CD14-positive monocyte (primary cell): ENCODE measurements around the gene TMEM52B. TPM values are rescaled to one million over a fixed set of nuclear protein-coding genes. Genes with fewer than 3 reads are reported as not detected.
"Not testable (repeated sequence)": the region's sequence is repeated elsewhere in the genome, so short reads cannot be mapped to it uniquely, and the experiment has no call there.

Source experiments
- DNase-seq, 3 donors: peaks; one replicate each; pipeline ENCODE4 v3.0.0-alpha.2; 2011 to 2022
- H2AFZ ChIP-seq: 2 replicates; pipeline ENCODE4 v1.6.0; 2012; ENCODE audit warnings: mild to moderate bottlenecking, low read depth, low read length, inconsistent platforms; ENCODE audit not compliant: insufficient read depth, poor library complexity, severe bottlenecking
- H3K27ac ChIP-seq, 2 donors: 1 replicate in 1 of 2; 2 replicates in 1 of 2; pipeline ENCODE4 v1.5.1; 2012 to 2013; ENCODE audit warnings: low read length in 2 of 2, control low read depth in 1 of 2, inconsistent platforms in 1 of 2, low read depth in 1 of 2, mild to moderate bottlenecking in 1 of 2
- H3K27me3 ChIP-seq, 2 donors: one replicate each; pipeline versions ENCODE4 v1.6.0 to v1.6.1; 2011 to 2013; ENCODE audit warnings: low read length in 2 of 2; ENCODE audit not compliant: control insufficient read depth in 2 of 2, insufficient read depth in 2 of 2
- H3K36me3 ChIP-seq, 2 donors: replicated peaks in 1 of 2; 1 replicate in 1 of 2; 2 replicates in 1 of 2; pipeline versions ENCODE4 v1.5.1 to v1.6.1; 2012 to 2013; ENCODE audit warnings: low read length in 2 of 2, control low read depth in 1 of 2, inconsistent platforms in 1 of 2, mild to moderate bottlenecking in 1 of 2; ENCODE audit not compliant: insufficient read depth in 2 of 2, control insufficient read depth in 1 of 2
- H3K4me1 ChIP-seq, 2 donors: 1 replicate in 1 of 2; 2 replicates in 1 of 2; pipeline versions ENCODE4 v1.5.1 to v1.6.1; 2012 to 2013; ENCODE audit warnings: low read length in 2 of 2, control low read depth in 1 of 2, inconsistent platforms in 1 of 2, mild to moderate bottlenecking in 1 of 2, moderate library complexity in 1 of 2; ENCODE audit not compliant: insufficient read depth in 2 of 2, control insufficient read depth in 1 of 2
- H3K4me2 ChIP-seq: replicated peaks from 2 replicates; pipeline ENCODE3; 2012; ENCODE audit warnings: low read length, moderate library complexity, mild to moderate bottlenecking; ENCODE audit not compliant: poor library complexity, severe bottlenecking; ENCODE audit errors: extremely low read depth
- H3K4me3 ChIP-seq, 3 experiments: fragments of 200-600 bp in 1 of 3; sonication (generic) in 1 of 3; replicated peaks in 1 of 3; 1 replicate in 2 of 3; 2 replicates in 1 of 3; pipeline ENCODE4 v1.5.1; 2011 to 2013; ENCODE audit warnings: low read length in 3 of 3, mild to moderate bottlenecking in 3 of 3, control low read depth in 2 of 3, low read depth in 2 of 3, inconsistent platforms in 1 of 3, moderate library complexity in 1 of 3
- H3K79me2 ChIP-seq: 2 replicates; pipeline ENCODE4 v1.6.0; 2012; ENCODE audit warnings: mild to moderate bottlenecking, control low read depth, inconsistent platforms, low read length, moderate library complexity; ENCODE audit not compliant: insufficient read depth
- H3K9ac ChIP-seq: 2 replicates; pipeline ENCODE4 v1.6.0; 2017; ENCODE audit warnings: low read length, mild to moderate bottlenecking; ENCODE audit not compliant: insufficient read depth, poor library complexity, severe bottlenecking
- H3K9me3 ChIP-seq, 2 donors: replicated peaks in 1 of 2; 1 replicate in 1 of 2; 2 replicates in 1 of 2; pipeline versions ENCODE4 v1.5.1 to v1.6.1; 2012 to 2013; ENCODE audit warnings: low read length in 2 of 2, control low read depth in 1 of 2; ENCODE audit not compliant: control insufficient read depth in 1 of 2, insufficient read depth in 1 of 2
- H4K20me1 ChIP-seq: 2 replicates; pipeline ENCODE4 v1.6.0; 2012; ENCODE audit warnings: mild to moderate bottlenecking, low read length, control low read depth, moderate library complexity; ENCODE audit not compliant: insufficient read depth
- H3K27ac Mint-ChIP-seq, 7 donors: one replicate each; pipeline ENCODE4 v1.8.0; 2020; ENCODE audit warnings: mild to moderate bottlenecking in 7 of 7, mixed read lengths in 7 of 7, moderate library complexity in 6 of 7, inconsistent platforms in 2 of 7
- H3K27me3 Mint-ChIP-seq, 3 donors: one replicate each; pipeline ENCODE4 v1.8.0; 2021 to 2022; ENCODE audit warnings: low read depth in 3 of 3, mild to moderate bottlenecking in 3 of 3, mixed read lengths in 3 of 3, moderate library complexity in 3 of 3, inconsistent platforms in 1 of 3
- H3K36me3 Mint-ChIP-seq, 2 donors: one replicate each; pipeline ENCODE4 v1.8.0; 2020; ENCODE audit warnings: mixed read lengths in 2 of 2, inconsistent platforms in 1 of 2, mild to moderate bottlenecking in 1 of 2
- H3K4me1 Mint-ChIP-seq: one replicate; pipeline ENCODE4 v1.8.0; 2020; ENCODE audit warnings: mild to moderate bottlenecking, mixed read lengths
- H3K4me3 Mint-ChIP-seq, 2 donors: one replicate each; pipeline ENCODE4 v1.8.0; 2020; ENCODE audit warnings: mild to moderate bottlenecking in 2 of 2, mixed read lengths in 2 of 2, moderate library complexity in 1 of 2
- H3K9me3 Mint-ChIP-seq, 7 donors: one replicate each; pipeline ENCODE4 v1.8.0; 2020 to 2022; ENCODE audit warnings: mixed read lengths in 7 of 7, mild to moderate bottlenecking in 6 of 7, moderate library complexity in 6 of 7, inconsistent platforms in 2 of 7
- CTCF ChIP-seq: fragments of 200-600 bp; IDR thresholded peaks from one replicate; pipeline ENCODE4 v1.8.0; 2022; ENCODE audit warnings: antibody characterized with exemption, mild to moderate bottlenecking
- WGBS: methylation state at CpG from one replicate; pipeline ENCODE4 v1.1.5; 2013; ENCODE audit warnings: missing lambda C conversion rate; ENCODE audit not compliant: insufficient coverage; 5-methylcytosine and 5-hydroxymethylcytosine counted together
- intact Hi-C, 2 donors: fragments of 100-400 bp; cut with micrococcal nuclease; formaldehyde crosslinking; loops; one replicate each; pipeline versions ENCODE4 v1.15.0 to v1.15.1; 2023
- polyA plus RNA-seq, 3 donors: library from polyadenylated mRNA; depleted of rRNA in 1 of 3; unstranded in 2 of 3; stranded (reverse) in 1 of 3; fragments of 300-500 nt in 2 of 3; fragments of >200 nt in 1 of 3; fragmentation: Illumina TruSeq in 2 of 3; gene quantifications; 1 replicate in 2 of 3; 2 replicates in 1 of 3; pipeline ENCODE4 v1.2.3, GENCODE V29; 2012 to 2021

Gene TMEM52B
- polyA plus RNA-seq, 3 donors: 0.54 to 2.4 (median 0.58) TPM

DNA sequence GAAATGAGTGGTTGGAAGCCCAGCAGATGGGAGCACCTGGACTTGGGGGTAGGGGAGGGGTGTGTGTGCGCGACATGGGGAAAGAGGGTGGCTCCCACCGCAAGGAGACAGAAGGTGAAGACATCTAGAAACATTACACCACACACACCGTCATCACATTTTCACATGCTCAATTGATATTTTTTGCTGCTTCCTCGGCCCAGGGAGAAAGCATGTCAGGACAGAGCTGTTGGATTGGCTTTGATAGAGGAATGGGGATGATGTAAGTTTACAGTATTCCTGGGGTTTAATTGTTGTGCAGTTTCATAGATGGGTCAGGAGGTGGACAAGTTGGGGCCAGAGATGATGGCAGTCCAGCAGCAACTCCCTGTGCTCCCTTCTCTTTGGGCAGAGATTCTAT, 43.0 kb downstream of the TMEM52B start:
- no peaks in the 10 kb centered on the region for H3K79me2 ChIP-seq
- no peak for DNase-seq
- Mint-ChIP-seq H3K27ac (peak overlapping the region in 2 of 7 donors; percentile 17 to 25), H3K27me3 (no peaks in the 10 kb centered on the region), H3K36me3 (peaks cover 65 to 67% of the 10 kb centered on the region in 2 donors), H3K4me1 (peaks cover 6% of the 10 kb centered on the region), H3K9me3 (peaks cover 0 to 3% (median 0%) of the 10 kb centered on the region in 7 donors), H3K4me3 (no peak overlapping the region)
- H2AFZ ChIP-seq: no peak overlapping the region
- no peak overlapping the region for H3K4me2 ChIP-seq
- H3K36me3 ChIP-seq: peaks cover 52 to 72% of the 10 kb centered on the region in 2 donors
- no peak overlapping the region for H3K27ac ChIP-seq
- H3K4me3 ChIP-seq: no peak overlapping the region
- peaks cover 4% of the 10 kb centered on the region for H4K20me1 ChIP-seq
- no peaks in the 10 kb centered on the region for H3K9me3 ChIP-seq
- H3K9ac ChIP-seq: no peak overlapping the region
- intact Hi-C loops: no loop called here
- H3K27me3 ChIP-seq: no peaks in the 10 kb centered on the region
- no peaks in the 10 kb centered on the region for H3K4me1 ChIP-seq
- WGBS: 100% methylated on average over 1 of the region's 5 CpGs
- TF ChIP-seq CTCF: no peak

- DNase-seq: no peak
- H3K27me3 Mint-ChIP-seq: no peaks in the 10 kb centered on the region
- H3K36me3 ChIP-seq: peaks cover 47 to 61% of the 10 kb centered on the region in 2 donors
- H3K4me3 ChIP-seq: no peak overlapping the region
- H4K20me1 ChIP-seq: no peaks in the 10 kb centered on the region
- peaks cover 0 to 3% (median 0%) of the 10 kb centered on the region in 7 donors for H3K9me3 Mint-ChIP-seq
- H3K9me3 ChIP-seq: no peaks in the 10 kb centered on the region
- peaks cover 60 to 61% of the 10 kb centered on the region in 2 donors for H3K36me3 Mint-ChIP-seq
- 94% methylated on average over 4 of the region's 5 CpGs for WGBS
- intact Hi-C loops: no loop called here
- no peak for TF ChIP-seq CTCF
- no peak overlapping the region for H2AFZ ChIP-seq
- H3K79me2 ChIP-seq: no peaks in the 10 kb centered on the region
- peak overlapping the region in 2 of 7 donors; percentile 26 to 27 for H3K27ac Mint-ChIP-seq
- H3K4me1 Mint-ChIP-seq: peaks cover 11% of the 10 kb centered on the region
- H3K9ac ChIP-seq: no peak overlapping the region
- no peak overlapping the region for H3K4me2 ChIP-seq
- no peak overlapping the region for H3K4me3 Mint-ChIP-seq
- H3K27me3 ChIP-seq: no peaks in the 10 kb centered on the region
- no peaks in the 10 kb centered on the region for H3K4me1 ChIP-seq
- H3K27ac ChIP-seq: no peak overlapping the region
These were observed 44.4 kb downstream of the TMEM52B start for GRCh38 chr12:10223208-10223607.

DNA sequence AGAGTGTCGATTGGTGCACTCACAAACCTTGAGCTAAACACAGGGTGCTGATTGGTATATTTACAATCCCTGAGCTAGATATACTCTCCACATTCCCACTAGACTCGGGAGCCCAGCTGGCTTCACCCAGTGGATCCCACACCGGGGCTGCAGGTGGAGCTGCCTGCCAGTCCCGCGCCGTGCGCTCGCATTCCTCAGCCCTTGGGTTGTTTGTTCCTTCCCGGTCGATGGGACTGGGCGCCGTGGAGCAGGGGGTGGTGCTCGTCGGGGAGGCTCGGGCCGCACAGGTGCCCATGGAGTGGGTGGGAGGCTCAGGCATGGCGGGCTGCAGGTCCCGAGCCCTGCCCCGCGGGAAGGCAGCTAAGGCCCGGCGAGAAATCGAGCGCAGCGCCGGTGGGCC, 46.6 kb downstream of the TMEM52B start:
- H3K9ac ChIP-seq, H3K27ac Mint-ChIP-seq, H3K4me2 ChIP-seq, H3K9me3 Mint-ChIP-seq, H3K27me3 ChIP-seq, H3K27me3 Mint-ChIP-seq, H3K4me3 Mint-ChIP-seq, H3K4me1 ChIP-seq, H4K20me1 ChIP-seq, H3K79me2 ChIP-seq, H3K27ac ChIP-seq, intact Hi-C loops, H2AFZ ChIP-seq, H3K9me3 ChIP-seq, DNase-seq, H3K4me3 ChIP-seq: not testable (repeated sequence)
- Mint-ChIP-seq H3K4me1 (peaks cover 11% of the 10 kb centered on the region), H3K36me3 (peaks cover 43 to 44% of the 10 kb centered on the region in 2 donors)
- WGBS: 90% methylated on average over 2 of the region's 26 CpGs
- peaks cover 32 to 41% of the 10 kb centered on the region in 2 donors for H3K36me3 ChIP-seq
